IMR-90 (cell line): ENCODE results near the gene CWH43.
"Not testable (repeated sequence)": the region's sequence is repeated elsewhere in the genome, so short reads cannot be mapped to it uniquely, and the experiment has no call there.

Source experiments
- BHLHE40 ChIP-seq: fragments of 150-350 bp; IDR thresholded peaks from 2 replicates; pipeline ENCODE4 v1.6.1; 2016; ENCODE audit warnings: mild to moderate bottlenecking, low read depth, low read length
- CEBPB ChIP-seq: IDR thresholded peaks from 2 replicates; pipeline ENCODE4 v1.6.1; 2012; ENCODE audit warnings: low read depth, low read length, improper control_type of control experiment
- FOS ChIP-seq: fragments of 150-350 bp; IDR thresholded peaks from 2 replicates; pipeline ENCODE4 v1.6.1; 2016; ENCODE audit warnings: low read depth, low read length
- MAFK ChIP-seq: IDR thresholded peaks from 2 replicates; pipeline ENCODE4 v1.6.1; 2012; ENCODE audit warnings: low read depth, low read length, improper control_type of control experiment
- NFE2L2 ChIP-seq: fragments of 150-350 bp; IDR thresholded peaks from 2 replicates; pipeline ENCODE4 v1.6.1; 2016; ENCODE audit warnings: low read depth, mild to moderate bottlenecking, low read length
- POLR2A ChIP-seq: IDR thresholded peaks from 2 replicates; pipeline ENCODE4 v1.6.1; 2012; ENCODE audit warnings: mild to moderate bottlenecking, low read depth, low read length
- RAD21 ChIP-seq: IDR thresholded peaks from 2 replicates; pipeline ENCODE4 v1.6.1; 2012; ENCODE audit warnings: low read length, improper control_type of control experiment
- RCOR1 ChIP-seq: IDR thresholded peaks from 2 replicates; pipeline ENCODE4 v1.6.1; 2012; ENCODE audit warnings: mild to moderate bottlenecking, low read length, improper control_type of control experiment; ENCODE audit not compliant: insufficient replicate concordance
- RFX5 ChIP-seq: IDR thresholded peaks from 2 replicates; pipeline ENCODE4 v1.8.0; 2012; ENCODE audit warnings: low read depth, mild to moderate bottlenecking, low read length, moderate library complexity
- SMC3 ChIP-seq: fragments of 150-350 bp; IDR thresholded peaks from 2 replicates; pipeline ENCODE4 v1.6.1; 2016; ENCODE audit warnings: low read depth, mild to moderate bottlenecking, antibody characterized with exemption, low read length, moderate library complexity
- TF ChIP-seq, protein P1 (sequence below): conservative IDR thresholded peaks from 2 replicates; pipeline ENCODE4 v1.5.1; 2012; ENCODE audit warnings: mild to moderate bottlenecking, low read depth, low read length, improper control_type of control experiment
- TF ChIP-seq, protein P2 (sequence below): fragments of 150-350 bp; IDR thresholded peaks from 2 replicates; pipeline ENCODE4 v1.6.1; 2017; ENCODE audit warnings: mild to moderate bottlenecking, antibody characterized with exemption, low read length, low read depth

DNA sequence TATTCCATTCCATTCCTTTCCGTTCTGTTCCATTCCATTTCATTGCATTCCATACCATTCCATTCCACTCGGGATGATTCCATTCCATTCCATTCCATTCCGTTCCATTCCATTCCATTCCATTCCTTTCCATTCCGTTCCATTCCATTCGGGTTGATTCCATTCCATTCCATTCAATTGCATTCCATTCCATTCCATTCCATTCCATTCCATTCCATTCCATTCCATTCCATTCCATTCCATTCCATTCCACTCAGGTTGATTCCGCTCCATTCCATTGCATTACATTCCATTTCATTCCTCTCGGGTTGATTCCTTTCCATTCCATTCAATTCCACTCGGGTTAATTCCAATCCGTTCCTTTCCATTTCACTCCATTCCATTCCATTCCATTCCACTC, 111.0 kb downstream of the CWH43 start:
- not testable (repeated sequence) for TF ChIP-seq CEBPB, RAD21, RFX5, MAFK, NFE2L2, POLR2A, RCOR1, BHLHE40, SMC3, FOS
- TF ChIP-seq, protein P1, sequence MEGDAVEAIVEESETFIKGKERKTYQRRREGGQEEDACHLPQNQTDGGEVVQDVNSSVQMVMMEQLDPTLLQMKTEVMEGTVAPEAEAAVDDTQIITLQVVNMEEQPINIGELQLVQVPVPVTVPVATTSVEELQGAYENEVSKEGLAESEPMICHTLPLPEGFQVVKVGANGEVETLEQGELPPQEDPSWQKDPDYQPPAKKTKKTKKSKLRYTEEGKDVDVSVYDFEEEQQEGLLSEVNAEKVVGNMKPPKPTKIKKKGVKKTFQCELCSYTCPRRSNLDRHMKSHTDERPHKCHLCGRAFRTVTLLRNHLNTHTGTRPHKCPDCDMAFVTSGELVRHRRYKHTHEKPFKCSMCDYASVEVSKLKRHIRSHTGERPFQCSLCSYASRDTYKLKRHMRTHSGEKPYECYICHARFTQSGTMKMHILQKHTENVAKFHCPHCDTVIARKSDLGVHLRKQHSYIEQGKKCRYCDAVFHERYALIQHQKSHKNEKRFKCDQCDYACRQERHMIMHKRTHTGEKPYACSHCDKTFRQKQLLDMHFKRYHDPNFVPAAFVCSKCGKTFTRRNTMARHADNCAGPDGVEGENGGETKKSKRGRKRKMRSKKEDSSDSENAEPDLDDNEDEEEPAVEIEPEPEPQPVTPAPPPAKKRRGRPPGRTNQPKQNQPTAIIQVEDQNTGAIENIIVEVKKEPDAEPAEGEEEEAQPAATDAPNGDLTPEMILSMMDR, result not testable (repeated sequence)
- TF ChIP-seq, protein P2, sequence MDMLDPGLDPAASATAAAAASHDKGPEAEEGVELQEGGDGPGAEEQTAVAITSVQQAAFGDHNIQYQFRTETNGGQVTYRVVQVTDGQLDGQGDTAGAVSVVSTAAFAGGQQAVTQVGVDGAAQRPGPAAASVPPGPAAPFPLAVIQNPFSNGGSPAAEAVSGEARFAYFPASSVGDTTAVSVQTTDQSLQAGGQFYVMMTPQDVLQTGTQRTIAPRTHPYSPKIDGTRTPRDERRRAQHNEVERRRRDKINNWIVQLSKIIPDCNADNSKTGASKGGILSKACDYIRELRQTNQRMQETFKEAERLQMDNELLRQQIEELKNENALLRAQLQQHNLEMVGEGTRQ, result not testable (repeated sequence)
